ENCODE results near the gene HHIPL2. TPM values are rescaled to one million over a fixed set of nuclear protein-coding genes. Genes with fewer than 3 reads are reported as not detected.

HHIPL2 gene
- total and polyA plus RNA-seq, 2 of the 4 experiments (the other 2 are of a cell fraction), result under 0.01 to 0.12 TPM

DNA sequence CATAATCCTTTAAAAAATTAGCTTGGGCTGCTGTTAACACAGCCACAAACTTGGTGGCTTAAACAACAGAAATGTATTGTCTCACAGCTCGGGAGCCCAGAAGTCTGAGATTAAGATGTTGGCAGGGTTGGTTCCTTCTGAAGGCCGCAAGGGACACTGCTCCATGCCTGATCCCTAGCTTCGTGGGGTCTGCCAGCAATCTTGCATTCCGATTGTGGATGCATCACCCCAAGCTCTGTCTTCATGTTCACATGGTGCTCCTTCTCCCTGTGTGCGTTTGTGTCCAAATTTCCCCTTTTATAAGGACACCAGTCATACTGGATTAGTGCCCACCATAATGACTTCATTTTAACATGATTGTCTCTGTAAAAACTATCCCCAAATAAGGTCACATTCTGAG is 5.0 kb upstream of the HHIPL2 start:
- DNase-seq (no peak), ATAC-seq (ENCODE audit: low read depth) (no peak)
- TF ChIP-seq RCOR1 (IDR thresholded peaks at IDR 0.05; ENCODE audit: insufficient replicate concordance, low read length), result no peak
- no peak for TF ChIP-seq CTCF (conservative IDR thresholded peaks at IDR 0.05; ENCODE audit: low read depth, low read length)
- TF ChIP-seq MAZ (IDR thresholded peaks at IDR 0.05; ENCODE audit: borderline replicate concordance, low read depth, low read length), result no peak
- no peak for TF ChIP-seq MAFK (IDR thresholded peaks at IDR 0.05; ENCODE audit: low read depth, low read length)
- no peak for TF ChIP-seq POLR2A (IDR thresholded peaks at IDR 0.05; ENCODE audit: low read depth, low read length)
- no peak for TF ChIP-seq CHD1 (IDR thresholded peaks at IDR 0.05; ENCODE audit: low read depth, low read length)
- no peak for TF ChIP-seq MXI1 (IDR thresholded peaks at IDR 0.05; ENCODE audit: borderline replicate concordance, low read depth, low read length)
- no peak for TF ChIP-seq BHLHE40 (IDR thresholded peaks at IDR 0.05; ENCODE audit: low read depth, low read length)
- no peak for TF ChIP-seq CEBPB (IDR thresholded peaks at IDR 0.05; ENCODE audit: low read depth, low read length)
- TF ChIP-seq SMC3 (IDR thresholded peaks at IDR 0.05; ENCODE audit: low read depth, low read length), result no peak
- TF ChIP-seq NFE2L2 (IDR thresholded peaks at IDR 0.05; ENCODE audit: low read depth, low read length), result no peak
- TF ChIP-seq FOS (IDR thresholded peaks at IDR 0.05; ENCODE audit: low read depth, low read length), result no peak
- TF ChIP-seq, protein P1, sequence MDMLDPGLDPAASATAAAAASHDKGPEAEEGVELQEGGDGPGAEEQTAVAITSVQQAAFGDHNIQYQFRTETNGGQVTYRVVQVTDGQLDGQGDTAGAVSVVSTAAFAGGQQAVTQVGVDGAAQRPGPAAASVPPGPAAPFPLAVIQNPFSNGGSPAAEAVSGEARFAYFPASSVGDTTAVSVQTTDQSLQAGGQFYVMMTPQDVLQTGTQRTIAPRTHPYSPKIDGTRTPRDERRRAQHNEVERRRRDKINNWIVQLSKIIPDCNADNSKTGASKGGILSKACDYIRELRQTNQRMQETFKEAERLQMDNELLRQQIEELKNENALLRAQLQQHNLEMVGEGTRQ (IDR thresholded peaks at IDR 0.05; ENCODE audit: low read depth, low read length), result no peak
- TF ChIP-seq RAD21 (IDR thresholded peaks at IDR 0.05; ENCODE audit: low read length), result no peak
- TF ChIP-seq, protein P2, sequence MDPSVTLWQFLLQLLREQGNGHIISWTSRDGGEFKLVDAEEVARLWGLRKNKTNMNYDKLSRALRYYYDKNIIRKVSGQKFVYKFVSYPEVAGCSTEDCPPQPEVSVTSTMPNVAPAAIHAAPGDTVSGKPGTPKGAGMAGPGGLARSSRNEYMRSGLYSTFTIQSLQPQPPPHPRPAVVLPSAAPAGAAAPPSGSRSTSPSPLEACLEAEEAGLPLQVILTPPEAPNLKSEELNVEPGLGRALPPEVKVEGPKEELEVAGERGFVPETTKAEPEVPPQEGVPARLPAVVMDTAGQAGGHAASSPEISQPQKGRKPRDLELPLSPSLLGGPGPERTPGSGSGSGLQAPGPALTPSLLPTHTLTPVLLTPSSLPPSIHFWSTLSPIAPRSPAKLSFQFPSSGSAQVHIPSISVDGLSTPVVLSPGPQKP (IDR thresholded peaks at IDR 0.05; ENCODE audit: borderline replicate concordance, low read depth, low read length), result no peak
- TF ChIP-seq RFX5 (IDR thresholded peaks at IDR 0.05; ENCODE audit: low read depth, low read length), result no peak
- dilution Hi-C loops (cut with HindIII; ENCODE audit: low sequenced_read_pairs, unreplicated experiment) (no loop called here), intact Hi-C loops (cut with micrococcal nuclease) (no loop called here), in situ Hi-C loops (cut with MboI; ENCODE audit: low sequenced_read_pairs) (no loop called here)
- Histone ChIP-seq H2BK15ac (ENCODE audit: low read depth, low read length) (no peak overlapping the region), H3K9me3 (ENCODE audit: control insufficient read depth, insufficient read depth, low read length) (no peaks in the 10 kb centered on the region), H2AK5ac (ENCODE audit: low read depth, low read length) (no peak overlapping the region), H3K18ac (ENCODE audit: low read depth, low read length) (no peak overlapping the region), H4K5ac (ENCODE audit: low read depth, low read length) (no peak overlapping the region), H3K36me3 (ENCODE audit: control insufficient read depth, insufficient read depth, low read length) (peaks cover 4% of the 10 kb centered on the region), H2AFZ (replicated peaks; ENCODE audit: low read length, poor library complexity) (no peak overlapping the region), H2BK5ac (ENCODE audit: low read depth, low read length, poor library complexity, severe bottlenecking) (no peak overlapping the region), H3K27ac (ENCODE audit: insufficient read depth, low read length) (no peak overlapping the region), H2AK9ac (replicated peaks; ENCODE audit: low read depth, low read length, poor library complexity) (no peak overlapping the region), H4K20me1 (ENCODE audit: insufficient read depth, low read length) (no peaks in the 10 kb centered on the region), H3K9me1 (ENCODE audit: insufficient read depth, low read length) (no peaks in the 10 kb centered on the region; the same call in 1 of the 2 replicates), H3K23ac (ENCODE audit: low read depth, low read length) (no peak overlapping the region), H3K9ac (ENCODE audit: low read depth, low read length) (no peak overlapping the region), H3K4me2 (ENCODE audit: low read depth, low read length) (no peak overlapping the region), H3K27me3 (ENCODE audit: control insufficient read depth, insufficient read depth, low read length) (no peaks in the 10 kb centered on the region), H3K79me1 (ENCODE audit: low read depth in 1 of 2, low read length in 2 of 2) (no peaks in the 10 kb centered on the region), H3K4me3 (ENCODE audit: insufficient read depth, low read depth, low read length) (no peak overlapping the region), H2BK120ac (ENCODE audit: low read depth, low read length) (no peak overlapping the region), H3K56ac (ENCODE audit: extremely low read depth, insufficient read depth, low read length) (no peak overlapping the region), H3K4me1 (ENCODE audit: control insufficient read depth, insufficient read depth, low read length) (no peaks in the 10 kb centered on the region; the same call in 1 of the 2 replicates), H2BK20ac (ENCODE audit: low read depth, low read length) (no peak overlapping the region), H4K91ac (ENCODE audit: insufficient read depth, low read depth, low read length) (no peak overlapping the region), H4K8ac (ENCODE audit: low read depth in 2 of 2, low read length in 2 of 2) (no peak overlapping the region), H3K14ac (replicated peaks; ENCODE audit: low read depth, low read length) (no peak overlapping the region), H3K4ac (ENCODE audit: low read depth, low read length) (no peak overlapping the region)
- BruUV-seq (replicated peaks), result no TSS peak
- CTCF ChIA-PET, result no interaction called here
- POLR2A ChIA-PET (ENCODE audit: unreplicated experiment), result no interaction called here
- 100% methylated on average over 2 of the region's 5 CpGs; no CpG with 5 or more reads in 1 of the 2 experiments for WGBS, 2 experiments (ENCODE audit: extremely low coverage in 2 of 2, insufficient read length in 1 of 2)

All from IMR-90 (cell line).